ENCODE results near the gene GBP1. TPM values are rescaled to one million over a fixed set of nuclear protein-coding genes. Genes with fewer than 3 reads are reported as not detected.

GBP1 gene
- total and polyA plus RNA-seq, 10 donors = 15.8 to 134 (median 51.3) TPM

DNA sequence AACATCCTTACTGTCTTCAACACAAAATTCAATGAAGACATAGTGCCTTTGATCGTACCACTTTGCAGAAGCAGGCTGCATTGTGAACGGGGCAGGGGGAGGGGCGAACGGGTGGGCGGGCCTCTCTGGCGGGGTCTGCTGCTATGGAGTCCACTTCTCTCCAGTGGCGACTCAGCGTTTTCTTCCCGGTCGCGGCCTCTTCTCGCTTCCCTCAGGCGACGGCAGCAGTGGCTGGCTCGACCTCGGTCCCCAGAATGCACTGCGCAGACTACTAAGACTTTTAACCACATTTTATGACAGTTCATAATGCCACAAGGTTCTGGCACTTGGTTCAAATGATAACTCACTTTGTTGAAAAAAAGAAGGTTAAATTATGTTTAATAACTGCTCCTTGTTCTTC, 39.7 kb upstream of the GBP1 start:
- TF ChIP-seq POLR2AphosphoS5 (IDR thresholded peaks at IDR 0.05) (peak in 1 of 3 donors; percentile 50), POLR2A (IDR thresholded peaks at IDR 0.05) (no peak), CTCF (IDR thresholded peaks at IDR 0.05 in 8 of 11, conservative IDR thresholded peaks at IDR 0.05 in 3 of 11) (no peak)
- intact Hi-C loops (cut with DNase I; ENCODE audit: low total_unique reads) = no loop called here
- H3K36me3 ChIP-seq = peaks cover 2 to 62% (median 52%) of the 10 kb centered on the region in 6 donors
- DNase-seq = no peak
- H3K27ac ChIP-seq = no peak overlapping the region
- no peaks in the 10 kb centered on the region for H3K4me1 ChIP-seq
- H3K4me3 ChIP-seq = no peak overlapping the region
- H3K27me3 ChIP-seq (replicated peaks in 1 of 7) = no peaks in the 10 kb centered on the region
- H3K9me3 ChIP-seq = peaks cover 0 to 4% (median 0%) of the 10 kb centered on the region in 8 donors
- 95 to 98% (median 96%) methylated on average over 17 of the region's 17 CpGs for WGBS, 5 donors

- Histone ChIP-seq H3K27ac (no peak overlapping the region), H3K36me3 (peaks cover 0 to 56% (median 47%) of the 10 kb centered on the region in 6 donors), H3K4me3 (no peak overlapping the region), H3K9me3 (peaks cover 0 to 4% (median 0%) of the 10 kb centered on the region in 8 donors), H3K4me1 (no peaks in the 10 kb centered on the region), H3K27me3 (replicated peaks in 1 of 7) (no peaks in the 10 kb centered on the region)
- no peak for DNase-seq
- WGBS, 5 donors = 89 to 92% (median 91%) methylated on average over 2 of the region's 2 CpGs
- TF ChIP-seq POLR2A (IDR thresholded peaks at IDR 0.05) (no peak), CTCF (IDR thresholded peaks at IDR 0.05 in 8 of 11, conservative IDR thresholded peaks at IDR 0.05 in 3 of 11) (no peak), POLR2AphosphoS5 (IDR thresholded peaks at IDR 0.05) (no peak)
- intact Hi-C loops (cut with DNase I; ENCODE audit: low total_unique reads) = no loop called here
Observed at GRCh38 chr1:89104147-89104546, 39.1 kb upstream of the GBP1 start.

- intact Hi-C loops (cut with DNase I; ENCODE audit: low total_unique reads) = no loop called here
- no peak overlapping the region for H3K4me3 ChIP-seq
- no peaks in the 10 kb centered on the region for H3K4me1 ChIP-seq
- H3K36me3 ChIP-seq = peaks cover 0 to 35% (median 26%) of the 10 kb centered on the region in 6 donors
- TF ChIP-seq POLR2AphosphoS5 (IDR thresholded peaks at IDR 0.05) = no peak
- no peak for TF ChIP-seq POLR2A (IDR thresholded peaks at IDR 0.05)
- no peak for TF ChIP-seq CTCF (IDR thresholded peaks at IDR 0.05 in 8 of 11, conservative IDR thresholded peaks at IDR 0.05 in 3 of 11)
- peaks cover 0 to 9% (median 1%) of the 10 kb centered on the region in 8 donors for H3K9me3 ChIP-seq
- no peak overlapping the region for H3K27ac ChIP-seq
- H3K27me3 ChIP-seq (replicated peaks in 1 of 7) = no peaks in the 10 kb centered on the region
- no peak for DNase-seq
Observed at GRCh38 chr1:89102021-89102420, 37.0 kb upstream of the GBP1 start.

DNA sequence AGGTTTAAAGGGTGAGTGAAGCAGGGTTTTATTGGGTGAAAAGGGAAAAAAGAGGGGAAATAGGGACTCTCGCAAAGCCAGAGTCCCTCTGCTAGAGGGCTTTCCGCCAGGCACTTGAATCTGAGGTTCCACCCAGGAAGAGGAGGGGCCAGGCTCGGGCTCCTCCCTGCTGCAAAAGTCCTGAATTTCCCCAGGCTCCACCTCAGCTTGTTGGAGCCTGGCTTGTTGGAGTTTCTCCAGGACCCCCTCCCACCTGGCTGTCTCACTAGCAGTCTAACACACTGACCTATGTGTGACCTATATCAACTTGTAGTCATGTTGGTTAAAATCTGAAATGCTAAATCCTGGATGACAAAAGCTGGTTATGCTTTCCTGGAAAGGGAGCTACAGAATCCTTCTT, 35.4 kb upstream of the GBP1 start:
- intact Hi-C loops (cut with DNase I; ENCODE audit: low total_unique reads) = no loop called here
- 85 to 96% (median 90%) methylated on average over 3 of the region's 3 CpGs for WGBS, 5 donors
- no peak overlapping the region for H3K27ac ChIP-seq

More for the DNA sequence above, 35.4 kb upstream of the GBP1 start:
- H3K4me1 ChIP-seq = no peaks in the 10 kb centered on the region
- no peak for DNase-seq
- H3K9me3 ChIP-seq = peaks cover 0 to 16% (median 7%) of the 10 kb centered on the region in 8 donors
- no peak for TF ChIP-seq CTCF (IDR thresholded peaks at IDR 0.05 in 8 of 11, conservative IDR thresholded peaks at IDR 0.05 in 3 of 11)
- TF ChIP-seq POLR2AphosphoS5 (IDR thresholded peaks at IDR 0.05) = no peak
- TF ChIP-seq POLR2A (IDR thresholded peaks at IDR 0.05) = no peak
- no peaks in the 10 kb centered on the region for H3K27me3 ChIP-seq (replicated peaks in 1 of 7)
- peaks cover 0 to 19% (median 12%) of the 10 kb centered on the region in 6 donors for H3K36me3 ChIP-seq
- H3K4me3 ChIP-seq = no peak overlapping the region
